ENCODE measurements around the gene CLEC11A.
"Not testable (repeated sequence)": the region's sequence is repeated elsewhere in the genome, so short reads cannot be mapped to it uniquely, and the experiment has no call there.

Gene CLEC11A

DNA sequence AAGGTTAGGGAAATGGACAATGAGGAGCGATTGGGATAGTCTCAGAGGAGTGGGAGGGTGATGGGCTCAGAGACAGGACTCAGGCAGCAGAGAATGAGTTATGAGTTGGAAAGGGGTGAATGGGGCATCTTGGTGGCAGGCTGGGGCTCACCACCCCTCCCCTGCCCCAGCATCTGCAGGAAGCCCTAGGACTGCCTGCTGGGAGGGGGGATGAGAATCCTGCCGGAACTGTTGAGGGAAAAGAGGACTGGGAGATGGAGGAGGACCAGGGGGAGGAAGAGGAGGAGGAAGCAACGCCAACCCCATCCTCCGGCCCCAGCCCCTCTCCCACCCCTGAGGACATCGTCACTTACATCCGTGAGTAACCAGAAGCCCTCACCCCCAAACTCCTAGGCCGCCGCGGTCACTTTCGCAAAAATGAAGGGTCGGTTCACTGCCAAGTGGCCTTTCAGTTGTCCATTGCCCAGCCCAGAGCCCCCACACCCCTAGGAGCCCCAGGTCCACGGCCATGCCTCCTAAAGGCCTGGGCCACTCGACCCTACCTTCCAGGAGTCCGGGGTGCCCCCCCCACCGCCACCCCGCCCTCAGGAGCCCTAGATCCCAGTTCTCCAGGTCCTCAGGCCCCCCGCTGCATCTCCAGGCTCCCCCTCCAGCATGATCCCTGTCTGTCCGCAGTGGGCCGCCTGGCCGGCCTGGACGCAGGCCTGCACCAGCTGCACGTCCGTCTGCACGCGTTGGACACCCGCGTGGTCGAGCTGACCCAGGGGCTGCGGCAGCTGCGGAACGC is 764 bp downstream of the CLEC11A start:
- no peak for DNase-seq (ENCODE audit: low spot score)

DNA sequence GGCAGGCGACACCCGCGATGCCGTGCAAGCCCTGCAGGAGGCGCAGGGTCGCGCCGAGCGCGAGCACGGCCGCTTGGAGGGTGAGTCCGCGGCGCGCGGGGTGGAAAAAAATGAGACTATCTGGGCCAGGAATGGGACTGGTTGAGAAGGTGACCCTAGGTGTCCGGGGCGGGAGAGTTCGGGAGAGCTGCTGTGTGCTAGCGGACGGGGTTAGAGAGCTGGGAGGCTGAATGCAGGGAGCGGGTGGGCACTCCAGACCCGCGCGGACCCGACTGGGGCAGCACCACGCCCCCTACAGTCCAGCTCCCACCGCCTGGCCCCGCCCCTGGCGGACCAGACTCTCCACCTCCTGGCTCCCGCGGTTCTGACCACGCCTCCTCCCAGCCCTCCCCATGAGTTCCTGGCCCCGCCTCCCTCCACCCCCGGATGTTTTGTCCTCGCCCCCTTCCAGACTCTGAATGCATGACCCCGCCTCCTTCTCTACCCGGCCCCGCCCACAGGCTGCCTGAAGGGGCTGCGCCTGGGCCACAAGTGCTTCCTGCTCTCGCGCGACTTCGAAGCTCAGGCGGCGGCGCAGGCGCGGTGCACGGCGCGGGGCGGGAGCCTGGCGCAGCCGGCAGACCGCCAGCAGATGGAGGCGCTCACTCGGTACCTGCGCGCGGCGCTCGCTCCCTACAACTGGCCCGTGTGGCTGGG is 1.5 kb downstream of the CLEC11A start:
- peak; percentile 91 for DNase-seq (ENCODE audit: low spot score)

DNA sequence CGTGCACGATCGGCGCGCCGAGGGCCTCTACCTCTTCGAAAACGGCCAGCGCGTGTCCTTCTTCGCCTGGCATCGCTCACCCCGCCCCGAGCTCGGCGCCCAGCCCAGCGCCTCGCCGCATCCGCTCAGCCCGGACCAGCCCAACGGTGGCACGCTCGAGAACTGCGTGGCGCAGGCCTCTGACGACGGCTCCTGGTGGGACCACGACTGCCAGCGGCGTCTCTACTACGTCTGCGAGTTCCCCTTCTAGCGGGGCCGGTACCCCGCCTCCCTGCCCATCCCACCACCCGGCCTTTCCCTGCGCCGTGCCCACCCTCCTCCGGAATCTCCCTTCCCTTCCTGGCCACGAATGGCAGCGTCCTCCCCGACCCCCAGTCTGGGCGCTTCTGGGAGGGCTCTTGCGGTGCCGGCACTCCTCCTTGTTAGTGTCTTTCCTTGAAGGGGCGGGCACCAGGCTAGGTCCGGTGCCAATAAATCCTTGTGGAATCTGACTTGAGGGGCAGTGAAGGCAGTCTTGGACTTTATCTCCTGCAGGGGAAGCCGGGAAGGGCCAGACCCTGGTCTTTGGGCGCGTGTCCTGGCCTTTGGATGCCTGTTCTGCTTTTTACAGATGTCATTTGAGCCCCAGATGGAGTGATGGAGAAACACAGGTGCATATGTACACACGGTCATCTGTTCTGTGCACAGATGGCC is 2.2 kb downstream of the CLEC11A start:
- no peak for DNase-seq (ENCODE audit: low spot score)

DNA sequence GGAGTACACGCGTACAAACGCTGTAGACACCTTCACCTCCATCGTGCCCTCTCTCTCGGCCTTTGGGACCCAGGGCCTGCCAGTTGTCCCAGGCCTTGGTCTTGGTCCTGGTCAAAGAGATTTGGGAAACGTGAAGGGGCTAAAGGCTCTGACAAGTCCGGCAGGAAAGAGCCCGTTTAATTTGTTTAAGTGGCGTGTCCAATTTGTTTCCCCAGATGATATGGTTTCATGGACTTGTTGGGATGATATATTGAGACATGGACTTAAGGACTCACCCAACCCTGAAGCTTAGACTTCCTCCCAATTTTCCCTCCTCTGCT is 2.7 kb downstream of the CLEC11A start:
- no peak for DNase-seq (ENCODE audit: low spot score)

DNA sequence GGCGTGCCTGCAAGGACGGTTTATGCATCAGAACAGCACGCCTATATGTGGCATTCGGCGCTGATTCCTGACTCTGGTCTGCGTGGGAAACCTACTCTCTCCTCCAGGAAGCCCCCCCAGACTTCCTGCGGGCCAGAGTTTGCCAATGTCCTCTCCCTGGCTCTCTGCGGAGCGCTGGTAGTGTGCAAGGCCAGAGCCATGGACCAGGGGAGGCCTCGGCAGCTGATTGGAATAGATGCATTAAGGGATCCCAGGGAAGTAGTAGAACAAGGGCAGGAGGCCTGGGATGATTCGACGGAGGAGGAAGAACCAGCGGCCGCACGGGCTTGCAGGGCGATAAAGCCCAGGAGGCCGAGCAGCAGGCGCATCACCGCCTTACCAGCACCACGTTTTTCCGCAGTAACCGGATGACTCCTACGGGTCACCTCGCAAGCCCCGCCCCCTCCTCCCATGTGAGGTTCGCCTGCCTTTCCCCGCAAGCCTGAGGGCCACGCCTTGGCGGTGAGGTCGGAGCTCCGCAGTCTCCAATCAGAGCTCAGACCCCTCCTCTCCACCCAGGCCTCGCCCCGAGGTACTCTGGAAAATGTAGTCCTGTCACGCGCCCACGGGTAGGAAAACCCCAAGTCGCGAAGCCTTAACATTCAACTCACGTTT is 5.0 kb downstream of the CLEC11A start:
- DNase-seq (ENCODE audit: low spot score): peak; percentile 49

DNA sequence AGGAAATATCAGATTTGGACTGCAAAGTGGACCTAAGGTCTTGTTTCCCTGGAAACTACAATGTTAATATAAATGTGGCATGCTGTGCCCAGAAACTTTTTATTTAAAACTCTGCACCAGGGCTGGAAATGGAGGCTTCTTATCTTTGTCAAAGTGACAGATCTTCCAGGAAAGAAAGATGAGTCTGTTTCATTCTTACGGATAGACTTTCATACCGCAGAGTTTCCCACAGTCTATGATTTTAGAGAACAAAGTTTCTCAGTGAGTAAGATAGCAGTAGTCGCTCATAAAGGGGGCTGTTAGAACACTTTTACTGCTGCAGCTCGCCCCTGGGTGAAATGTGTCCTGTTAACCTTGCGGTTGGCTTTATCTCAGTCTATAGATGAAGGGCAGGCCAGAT is 6.7 kb downstream of the CLEC11A start:
- no peak for DNase-seq (ENCODE audit: low spot score)

DNA sequence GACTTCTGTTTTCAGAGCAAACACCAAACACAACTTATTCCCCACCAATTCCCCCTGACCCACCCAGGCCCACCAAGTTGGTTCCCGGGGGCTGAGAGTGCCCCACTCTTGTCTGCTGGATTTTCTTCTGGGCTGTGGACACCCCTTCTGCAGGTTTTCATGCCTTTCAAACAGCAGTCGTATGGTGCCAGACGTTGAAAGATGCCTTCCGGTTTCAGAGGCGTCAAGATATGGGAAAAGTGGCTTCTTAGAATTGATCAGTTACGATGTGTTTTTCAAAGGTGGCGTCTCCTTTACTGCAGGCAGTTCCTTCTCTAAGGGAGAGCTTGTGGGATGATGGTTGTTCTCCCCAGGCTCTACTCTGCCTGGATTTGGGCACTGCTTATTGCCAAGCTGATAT is 12.7 kb downstream of the CLEC11A start:
- no peak for DNase-seq (ENCODE audit: low spot score)

DNA sequence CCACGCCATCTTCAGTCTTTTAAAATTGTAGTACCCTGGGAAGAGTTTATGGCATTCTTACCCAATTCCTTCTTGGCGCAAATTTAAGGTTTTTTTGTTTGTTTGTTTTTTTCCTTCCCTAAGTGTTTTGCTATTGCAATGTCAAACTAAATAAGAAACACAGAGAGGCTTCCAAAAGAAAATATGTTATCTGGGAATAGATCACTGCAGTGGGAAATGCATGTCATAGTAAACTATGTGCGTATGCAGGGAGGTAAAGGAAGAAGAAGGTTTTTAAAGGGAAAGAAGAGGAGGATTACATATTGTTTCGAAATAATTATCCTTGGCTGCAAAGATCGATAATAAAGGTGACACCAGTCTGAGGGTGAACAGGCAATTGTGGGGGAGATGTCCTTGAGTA is 13.2 kb downstream of the CLEC11A start:
- DNase-seq (ENCODE audit: low spot score): no peak

DNA sequence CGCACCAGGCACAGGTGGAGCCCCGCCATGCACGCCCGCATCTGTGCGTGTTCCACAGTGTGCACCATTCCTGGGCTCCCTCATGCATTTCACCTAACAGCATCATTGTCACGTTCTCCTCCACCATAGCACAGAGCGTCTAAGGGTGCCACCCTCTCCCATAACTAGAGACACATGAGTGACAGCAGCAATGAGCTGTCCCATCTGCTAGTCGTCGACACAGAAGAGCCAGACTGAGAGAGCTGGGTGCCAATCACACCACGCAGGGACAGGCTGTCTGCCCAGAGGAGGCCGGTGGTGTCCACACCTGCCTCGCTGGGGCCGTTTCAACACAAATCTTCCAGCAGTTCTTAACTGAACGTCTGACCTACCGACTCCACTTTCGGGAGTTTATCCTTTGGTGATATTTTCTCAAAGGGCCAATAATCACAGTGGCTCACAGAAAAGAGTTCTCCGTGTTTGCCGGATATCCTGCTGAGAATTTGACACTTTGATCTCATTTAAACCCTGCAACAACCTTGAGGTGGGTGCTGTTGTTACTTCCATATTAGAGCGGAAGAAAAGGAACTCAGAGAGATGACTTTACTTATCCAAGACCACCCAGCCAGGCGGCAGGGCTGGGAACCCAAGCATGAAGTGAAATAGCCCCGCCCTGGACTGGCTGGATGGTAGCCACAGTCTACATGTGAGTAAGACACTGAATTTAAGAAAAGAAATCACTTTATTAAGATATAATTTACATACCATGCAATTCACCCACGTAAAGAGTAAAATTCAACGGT is 16.2 kb downstream of the CLEC11A start:
- DNase-seq (ENCODE audit: low spot score): no peak

DNA sequence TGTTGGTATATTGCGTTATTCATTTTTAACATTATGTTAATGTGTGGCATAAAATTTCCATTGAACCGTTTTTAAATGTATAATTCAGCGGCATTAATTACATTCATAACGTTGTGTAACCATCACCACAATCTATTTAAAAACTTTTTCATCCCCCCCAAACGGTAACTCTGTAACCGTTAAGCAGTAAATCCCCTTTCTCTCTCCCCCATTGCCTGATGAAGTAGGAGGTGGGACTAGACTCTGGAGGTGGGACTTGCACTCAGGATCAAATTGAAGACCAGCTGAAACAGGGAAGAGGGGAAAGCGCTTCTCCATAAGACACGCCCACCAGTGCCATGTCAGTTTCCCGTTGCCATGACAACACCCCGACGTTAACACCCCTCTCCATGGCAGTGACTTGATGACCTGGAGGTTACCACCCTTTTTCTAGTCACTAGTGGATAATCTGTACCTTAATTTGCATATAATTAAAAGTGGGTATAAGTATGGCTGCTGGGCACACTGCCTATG is 16.8 kb downstream of the CLEC11A start:
- no peak for DNase-seq (ENCODE audit: low spot score)

DNA sequence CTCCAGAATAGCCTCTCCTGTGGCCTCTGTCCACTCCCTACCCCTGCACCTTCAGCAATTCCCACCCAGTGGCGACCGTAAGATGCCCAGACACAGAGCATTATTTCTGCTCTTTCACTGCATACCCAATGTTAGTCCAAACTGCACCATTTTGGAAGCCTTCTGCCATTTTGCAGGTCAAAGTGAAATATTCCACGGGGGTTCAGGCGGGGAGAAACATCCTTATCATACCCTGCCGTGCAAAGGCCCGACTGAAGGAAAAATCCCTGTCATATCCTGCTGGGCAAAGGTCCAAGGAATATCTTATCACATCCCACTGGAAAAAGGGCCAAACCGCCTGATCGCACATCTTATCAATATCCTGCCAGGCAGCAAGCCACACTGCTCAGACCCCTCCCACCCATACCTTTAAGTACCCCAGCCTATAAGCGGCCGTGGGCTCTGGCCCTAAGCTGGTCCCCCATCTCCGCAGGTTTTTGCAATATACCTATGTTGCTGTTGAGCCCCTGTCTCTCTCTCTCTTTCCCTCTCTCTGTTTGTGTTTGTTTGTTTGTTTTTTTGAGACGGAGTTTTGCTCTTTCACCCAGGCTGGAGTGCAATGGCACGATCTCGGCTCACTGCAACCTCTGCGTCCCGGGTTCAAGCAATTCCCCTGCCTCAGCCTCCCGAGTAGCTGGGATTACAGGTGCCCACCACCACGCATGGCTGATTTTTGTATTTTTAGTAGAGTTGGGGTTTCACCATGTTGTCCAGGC is 18.2 kb downstream of the CLEC11A start:
- no peak for DNase-seq (ENCODE audit: low spot score)

DNA sequence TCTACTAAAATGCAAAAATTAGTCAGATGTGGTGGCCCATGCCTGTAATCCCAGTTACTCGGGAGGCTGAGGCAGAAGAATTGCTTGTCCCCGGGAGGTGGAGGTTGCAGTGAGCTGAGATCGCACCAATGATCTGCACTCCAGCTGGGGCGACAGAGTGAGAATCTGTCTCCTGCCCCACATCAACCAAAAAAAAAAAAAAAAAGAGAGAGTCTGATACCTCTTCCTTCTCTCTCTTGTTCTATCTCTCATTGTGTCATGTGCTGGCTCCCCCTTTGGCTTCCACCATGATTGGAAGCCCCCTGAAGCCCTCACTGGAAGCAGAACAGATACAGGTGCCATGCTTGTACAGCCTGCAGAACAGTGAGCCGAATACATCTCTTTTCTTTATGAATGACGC is 20.4 kb downstream of the CLEC11A start:
- DNase-seq (ENCODE audit: low spot score): no peak

DNA sequence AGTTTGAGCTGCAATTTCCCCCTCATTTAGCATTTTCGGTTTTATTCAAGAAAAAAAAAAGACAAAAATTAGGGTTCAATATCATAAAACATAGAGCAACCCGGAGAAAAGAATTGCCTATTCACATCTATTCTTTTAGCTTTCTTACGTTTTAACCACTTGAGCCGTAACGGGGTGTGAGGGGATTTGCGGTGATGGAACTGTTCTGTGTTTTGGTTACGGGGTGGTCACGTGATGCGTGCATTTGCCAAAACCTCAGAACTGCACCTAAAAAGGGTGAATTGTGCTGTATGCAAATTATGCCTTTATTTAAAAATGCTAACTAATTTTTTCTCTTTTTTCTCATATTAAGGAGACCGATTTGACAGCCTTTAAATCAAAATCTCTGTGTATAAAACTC is 22.1 kb downstream of the CLEC11A start:
- DNase-seq (ENCODE audit: low spot score): no peak

DNA sequence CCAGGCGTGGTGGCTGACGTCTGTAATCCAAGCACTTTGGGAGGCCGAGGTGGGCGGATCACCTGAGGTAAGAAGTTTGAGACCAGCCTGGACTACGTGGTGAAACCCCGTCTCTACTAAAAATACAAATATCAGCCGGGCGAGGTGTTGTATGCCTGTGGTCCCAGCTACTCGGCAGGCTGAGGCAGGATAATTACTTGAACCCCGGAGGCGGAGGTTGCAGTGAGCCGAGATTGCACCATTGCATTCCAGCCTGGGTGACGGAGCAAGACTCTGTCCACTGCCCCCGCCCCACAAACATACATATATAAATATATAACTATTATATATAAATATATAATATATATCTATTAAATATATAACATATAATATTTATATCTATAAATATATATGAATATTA is 24.0 kb downstream of the CLEC11A start:
- DNase-seq (ENCODE audit: low spot score): not testable (repeated sequence)

DNA sequence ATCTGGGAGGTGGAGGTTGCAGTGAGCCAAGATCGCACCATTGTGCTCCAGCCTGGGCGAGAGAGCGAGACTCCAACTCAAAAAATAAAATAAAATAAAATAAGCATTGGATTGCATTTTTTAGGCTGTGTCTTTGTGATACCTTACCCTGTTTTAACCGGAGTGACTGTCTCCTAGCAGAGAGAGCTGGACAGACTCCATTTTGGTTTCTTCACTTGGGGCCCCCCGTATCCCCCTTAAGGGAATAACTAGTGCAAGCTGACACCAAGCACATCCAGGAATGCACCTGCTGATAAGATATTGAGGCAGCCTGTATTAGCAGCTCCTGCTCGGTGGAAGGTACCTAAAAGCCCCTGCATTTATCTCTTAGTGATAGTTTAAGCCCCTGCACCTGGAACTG is 26.3 kb downstream of the CLEC11A start:
- DNase-seq (ENCODE audit: low spot score): no peak

DNA sequence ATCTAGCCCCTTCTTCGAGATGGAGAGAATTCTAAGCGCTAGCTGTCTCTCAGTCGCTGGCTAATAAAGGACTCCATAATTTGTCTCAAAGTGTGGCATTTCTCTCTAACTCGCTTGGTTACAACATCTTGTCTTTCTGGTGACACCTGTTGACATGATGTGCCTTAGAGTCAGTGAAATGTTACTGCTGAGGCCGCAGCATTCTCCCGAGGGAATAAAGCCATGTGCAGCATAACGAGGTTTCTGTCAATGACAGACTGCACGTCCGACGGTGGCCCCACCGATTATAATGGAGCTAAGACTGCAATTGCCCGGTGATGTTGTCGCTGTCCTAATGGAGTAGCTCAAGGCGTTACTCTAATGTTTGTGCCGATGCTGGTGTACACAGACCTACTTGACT is 26.8 kb downstream of the CLEC11A start:
- DNase-seq (ENCODE audit: low spot score): no peak

DNA sequence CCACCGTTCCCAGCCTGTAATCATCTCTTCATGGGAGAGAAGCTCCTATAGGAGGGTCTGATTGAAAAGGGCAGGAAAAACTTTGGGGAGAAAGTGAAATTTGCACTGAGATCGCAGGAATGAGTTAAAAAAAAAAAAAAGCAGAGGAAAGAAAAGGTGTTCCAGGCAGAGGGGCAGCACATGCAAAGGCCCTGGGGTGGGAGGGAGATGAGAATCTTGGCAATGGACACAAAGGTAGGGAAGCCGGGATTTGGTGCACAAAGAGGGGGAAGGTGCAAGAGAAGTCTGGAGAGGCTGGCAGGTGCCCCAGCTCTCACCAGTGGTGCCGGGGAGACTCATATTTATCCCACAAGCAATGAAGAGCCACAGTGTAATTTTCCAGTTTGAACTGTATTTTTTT is 30.7 kb downstream of the CLEC11A start:
- DNase-seq (ENCODE audit: low spot score): no peak

DNA sequence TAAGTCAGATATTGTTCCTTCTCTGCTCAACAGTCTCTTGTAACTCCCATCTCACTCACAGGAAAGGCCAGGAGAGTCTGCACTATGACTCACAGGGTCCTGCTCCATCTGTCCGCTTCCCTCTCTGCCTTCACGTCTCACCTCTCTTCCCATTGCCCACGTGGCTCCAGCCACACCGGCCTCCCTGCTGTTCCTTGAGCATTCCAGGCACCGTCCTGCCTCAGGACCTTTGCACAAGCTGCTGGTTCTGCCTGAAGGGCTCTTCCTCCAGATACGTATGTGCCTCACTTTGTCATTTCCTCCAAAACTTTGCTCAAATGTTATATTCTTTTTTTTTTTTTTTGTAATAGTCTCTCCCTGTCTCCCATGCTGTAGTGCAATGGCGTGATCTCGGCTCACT is 33.1 kb downstream of the CLEC11A start:
- not testable (repeated sequence) for DNase-seq (ENCODE audit: low spot score)

DNA sequence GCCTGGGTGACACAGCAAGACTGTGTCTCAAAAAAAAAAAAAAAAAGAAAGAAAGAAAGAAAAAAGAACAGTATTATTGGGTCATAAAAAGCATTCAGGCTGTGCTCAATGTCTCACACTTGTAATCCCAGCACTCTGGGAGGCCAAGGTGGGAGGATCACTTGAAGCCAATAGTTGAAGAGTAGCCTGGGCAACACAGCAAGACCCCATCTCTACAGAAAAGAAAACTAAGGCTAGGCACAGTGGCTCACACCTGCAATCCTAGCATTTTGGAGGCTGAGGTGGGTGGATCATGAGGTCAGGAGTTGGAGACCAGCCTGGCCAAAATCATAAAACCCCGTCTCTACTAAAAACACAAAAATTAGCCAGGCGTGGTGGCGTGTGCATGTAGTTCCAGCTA is 34.5 kb downstream of the CLEC11A start:
- not testable (repeated sequence) for DNase-seq (ENCODE audit: low spot score)

DNA sequence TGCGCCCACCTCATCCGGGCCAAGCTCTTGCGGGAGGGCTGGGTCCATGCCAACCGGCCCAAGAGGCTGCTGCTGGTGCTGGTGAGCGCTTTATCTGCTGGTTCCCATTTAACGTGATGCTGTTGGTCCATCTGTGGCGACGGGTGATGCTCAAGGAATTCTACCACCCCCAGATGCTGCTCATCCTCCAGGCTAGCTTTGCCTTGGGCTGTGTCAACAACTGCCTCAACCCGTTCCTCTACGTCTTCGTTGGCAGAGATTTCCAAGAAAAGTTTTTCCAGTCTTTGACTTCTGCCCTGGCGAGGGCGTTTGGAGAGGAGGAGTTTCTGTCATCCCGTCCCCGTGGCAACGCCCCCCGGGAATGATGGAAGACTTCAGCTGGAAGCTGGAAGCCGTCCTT is 35.9 kb downstream of the CLEC11A start:
- not testable (repeated sequence) for DNase-seq (ENCODE audit: low spot score)

DNA sequence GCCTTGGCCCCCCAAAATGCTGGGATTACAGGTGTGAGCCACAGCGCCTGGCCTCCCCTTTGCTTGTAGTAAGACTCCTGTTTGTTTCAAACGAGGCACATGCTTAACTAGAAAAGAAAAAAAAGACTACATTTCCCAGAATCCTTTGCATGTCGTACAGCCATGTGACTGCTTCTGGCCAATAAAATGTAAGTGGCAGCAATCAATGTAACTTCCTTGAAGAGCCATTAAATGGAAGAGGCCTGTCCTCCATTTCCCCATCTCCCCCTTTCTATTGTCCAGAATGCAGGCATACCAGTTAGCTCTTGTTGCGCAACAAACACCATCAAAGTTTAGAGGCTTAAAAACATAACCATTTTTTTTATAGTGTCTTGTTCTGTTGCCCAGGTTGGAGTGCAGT is 36.7 kb downstream of the CLEC11A start:
- no peak for DNase-seq (ENCODE audit: low spot score)
